SKM-1 treated with dmso at 0.1 percent for 144 hours (cell line): ENCODE results near the gene JPH3.

ENCODE experiments used
- DNase-seq: peaks from one replicate; lab custom pipeline; 2025; ENCODE audit not compliant: unreplicated experiment; lab: John Stamatoyannopoulos, UW

The JPH3 gene

GRCh38 chr16:87622756-87623319, 20.5 kb downstream of the JPH3 start:
- DNase-seq = no peak

- no peak for DNase-seq
Measured at GRCh38 chr16:87625241-87625797, 23.0 kb downstream of the JPH3 start.

- no peak for DNase-seq
Measured at GRCh38 chr16:87626401-87626800, 24.1 kb downstream of the JPH3 start.

GRCh38 chr16:87626905-87627304, 24.6 kb downstream of the JPH3 start:
- no peak for DNase-seq

- DNase-seq = no peak
Measured at GRCh38 chr16:87627542-87628245, 25.4 kb downstream of the JPH3 start.

GRCh38 chr16:87628246-87628923, 26.1 kb downstream of the JPH3 start:
- no peak for DNase-seq

GRCh38 chr16:87628940-87629339, 26.6 kb downstream of the JPH3 start:
- DNase-seq = no peak

- no peak for DNase-seq
Measured at GRCh38 chr16:87631067-87631466, 28.8 kb downstream of the JPH3 start.

- no peak for DNase-seq
Measured at GRCh38 chr16:87634411-87634810, 32.1 kb downstream of the JPH3 start.

- peak; percentile 29 for DNase-seq
Measured at GRCh38 chr16:87635541-87636049, 33.3 kb downstream of the JPH3 start.

- DNase-seq = peak; percentile 91
Measured at GRCh38 chr16:87636050-87636684, 33.9 kb downstream of the JPH3 start.

- DNase-seq = no peak
Measured at GRCh38 chr16:87636741-87637140, 34.4 kb downstream of the JPH3 start.

- no peak for DNase-seq
Measured at GRCh38 chr16:87637357-87637756, 35.0 kb downstream of the JPH3 start.

GRCh38 chr16:87638736-87639135, 36.4 kb downstream of the JPH3 start:
- DNase-seq = no peak

- DNase-seq = no peak
Measured at GRCh38 chr16:87641721-87642120, 39.4 kb downstream of the JPH3 start.

- no peak for DNase-seq
Measured at GRCh38 chr16:87642491-87642890, 40.2 kb downstream of the JPH3 start.

GRCh38 chr16:87644186-87644585, 41.9 kb downstream of the JPH3 start:
- no peak for DNase-seq

GRCh38 chr16:87644596-87644995, 42.3 kb downstream of the JPH3 start:
- no peak for DNase-seq

GRCh38 chr16:87645802-87646201, 43.5 kb downstream of the JPH3 start:
- DNase-seq = no peak

- no peak for DNase-seq
Measured at GRCh38 chr16:87647431-87648185, 45.3 kb downstream of the JPH3 start.

- DNase-seq = no peak
Measured at GRCh38 chr16:87648236-87648635, 45.9 kb downstream of the JPH3 start.
